H1 (cell line): ENCODE measurements around the gene TNFRSF8. TPM values are rescaled to one million over a fixed set of nuclear protein-coding genes. Genes with fewer than 3 reads are reported as not detected.

ENCODE experiments used
- CTCF ChIA-PET: fragments of 300-600 bp; sonication (Branson Sonifier 250); formaldehyde crosslinking; loops from one replicate; lab custom pipeline; 2021; ENCODE audit not compliant: partially characterized antibody; lab: Charles Lee
- POLR2A ChIA-PET: fragments of 300-600 bp; sonication (Branson Sonifier 250); formaldehyde crosslinking; loops from one replicate; lab custom pipeline; 2021; ENCODE audit warnings: inconsistent platforms; ENCODE audit not compliant: partially characterized antibody; lab: Charles Lee
- DNase-seq, 2 experiments: peaks; one replicate each; pipeline versions ENCODE4 v3.0.0 to v3.0.0-alpha.2; 2010 to 2022; ENCODE audit warnings: low spot score in 2 of 2, low read depth in 1 of 2, mixed read lengths in 1 of 2
- FAIRE-seq: peaks from 2 replicates; lab custom pipeline; 2011; peaks lifted over from hg19 to GRCh38; lab: Jason Lieb, UNC
- H2AFZ ChIP-seq: 2 replicates; pipeline ENCODE4 v1.8.1; 2012; ENCODE audit warnings: low read length, inconsistent platforms
- H2AK5ac ChIP-seq: 2 replicates; pipeline ENCODE4 v1.6.1; 2013; ENCODE audit warnings: low read depth, low read length
- H2BK120ac ChIP-seq: replicated peaks from 2 replicates; pipeline ENCODE3; 2013; ENCODE audit warnings: low read depth, low read length, inconsistent platforms
- H2BK12ac ChIP-seq: 2 replicates; pipeline ENCODE4 v1.6.1; 2013; ENCODE audit warnings: low read depth, low read length
- H2BK15ac ChIP-seq: 2 replicates; pipeline ENCODE4 v1.6.1; 2013; ENCODE audit warnings: low read length
- H2BK20ac ChIP-seq: 2 replicates; pipeline ENCODE4 v1.6.1; 2013; ENCODE audit warnings: low read length
- H2BK5ac ChIP-seq: 2 replicates; pipeline ENCODE4 v1.6.1; 2013; ENCODE audit warnings: low read depth, low read length
- H3K14ac ChIP-seq: 2 replicates; pipeline ENCODE4 v1.6.1; 2013; ENCODE audit warnings: inconsistent platforms; ENCODE audit not compliant: insufficient read length
- H3K18ac ChIP-seq: 2 replicates; pipeline ENCODE4 v1.6.1; 2013; ENCODE audit warnings: low read length; ENCODE audit errors: extremely low read depth
- H3K23ac ChIP-seq: 2 replicates; pipeline ENCODE4 v1.6.1; 2013; ENCODE audit warnings: inconsistent platforms; ENCODE audit not compliant: insufficient read length
- H3K23me2 ChIP-seq: 2 replicates; pipeline ENCODE4 v1.6.1; 2013; ENCODE audit warnings: low read depth, low read length
- H3K27ac ChIP-seq: 2 replicates; pipeline ENCODE4 v1.6.1; 2011; ENCODE audit warnings: low read depth, low read length, inconsistent platforms
- H3K27me3 ChIP-seq, 4 experiments: replicated peaks in 1 of 4; 1 replicate in 1 of 4; 2 replicates in 3 of 4; pipeline versions ENCODE4 v1.6.1 to v1.8.1; 2011 to 2013; ENCODE audit warnings: low read length in 3 of 4, mild to moderate bottlenecking in 3 of 4, inconsistent platforms in 2 of 4, mixed read lengths in 2 of 4, moderate library complexity in 1 of 4; ENCODE audit not compliant: control insufficient read depth in 3 of 4, insufficient read depth in 3 of 4; ENCODE audit errors: extremely low read depth in 1 of 4
- H3K36me3 ChIP-seq, 4 experiments: 2 replicates each; pipeline versions ENCODE4 v1.6.1 to v1.8.1; 2011 to 2013; ENCODE audit warnings: mild to moderate bottlenecking in 4 of 4, low read length in 3 of 4, moderate library complexity in 2 of 4, control low read depth in 1 of 4, inconsistent platforms in 1 of 4; ENCODE audit not compliant: insufficient read depth in 4 of 4, control insufficient read depth in 2 of 4
- H3K4ac ChIP-seq: replicated peaks from 2 replicates; pipeline ENCODE3; 2013; ENCODE audit warnings: low read length, low read depth, mixed read lengths, inconsistent platforms; ENCODE audit not compliant: insufficient read length
- H3K4me1 ChIP-seq, 4 experiments: replicated peaks in 1 of 4; 1 replicate in 1 of 4; 2 replicates in 3 of 4; pipeline versions ENCODE4 v1.6.1 to v1.8.1; 2011 to 2013; ENCODE audit warnings: low read length in 3 of 4, inconsistent platforms in 2 of 4, mixed read lengths in 1 of 4; ENCODE audit not compliant: insufficient read depth in 4 of 4, control insufficient read depth in 3 of 4
- H3K4me2 ChIP-seq, 2 experiments: 2 replicates each; pipeline versions ENCODE4 v1.6.1 to v1.8.1; 2011 to 2013; ENCODE audit warnings: low read depth in 2 of 2, low read length in 2 of 2, control low read depth in 1 of 2, inconsistent platforms in 1 of 2, mild to moderate bottlenecking in 1 of 2; ENCODE audit not compliant: insufficient read depth in 1 of 2
- H3K4me3 ChIP-seq, 4 experiments: fragments of 200-600, 300-600 bp in 1 of 4; sonication (generic), shearing (Covaris generic), sonication (Bioruptor Twin) in 1 of 4; 2 replicates each; pipeline versions ENCODE4 v1.5.1 to v1.8.1; 2011 to 2016; ENCODE audit warnings: low read length in 4 of 4, low read depth in 3 of 4, control low read depth in 2 of 4, inconsistent platforms in 2 of 4, mild to moderate bottlenecking in 2 of 4, mixed read lengths in 1 of 4, moderate library complexity in 1 of 4; ENCODE audit not compliant: insufficient read depth in 2 of 4; ENCODE audit errors: extremely low read depth in 1 of 4
- H3K56ac ChIP-seq: replicated peaks from 2 replicates; pipeline ENCODE3; 2013; ENCODE audit warnings: low read depth, mild to moderate bottlenecking, mixed read lengths, low read length, inconsistent platforms; ENCODE audit not compliant: insufficient read length
- H3K79me1 ChIP-seq: 2 replicates; pipeline ENCODE4 v1.6.1; 2013; ENCODE audit warnings: low read depth, low read length, control low read depth
- H3K79me2 ChIP-seq, 2 experiments: 2 replicates each; pipeline versions ENCODE4 v1.6.1 to v1.8.1; 2012 to 2013; ENCODE audit warnings: low read length in 2 of 2, mild to moderate bottlenecking in 2 of 2, inconsistent platforms in 1 of 2; ENCODE audit not compliant: insufficient read depth in 2 of 2, control insufficient read depth in 1 of 2
- H3K9ac ChIP-seq, 4 experiments: replicated peaks in 1 of 4; 1 replicate in 1 of 4; 2 replicates in 3 of 4; pipeline versions ENCODE4 v1.6.1 to v1.8.1; 2011 to 2013; ENCODE audit warnings: low read depth in 3 of 4, low read length in 3 of 4, control low read depth in 2 of 4, mild to moderate bottlenecking in 2 of 4, moderate library complexity in 2 of 4, inconsistent platforms in 1 of 4; ENCODE audit errors: extremely low read depth in 1 of 4
- H3K9me3 ChIP-seq, 2 experiments: 2 replicates each; pipeline versions ENCODE4 v1.6.1 to v1.8.1; 2012 to 2013; ENCODE audit warnings: mild to moderate bottlenecking in 2 of 2, moderate library complexity in 2 of 2, control low read depth in 1 of 2, inconsistent platforms in 1 of 2, low read depth in 1 of 2, low read length in 1 of 2, mixed read lengths in 1 of 2; ENCODE audit not compliant: insufficient read depth in 2 of 2
- H4K20me1 ChIP-seq, 2 experiments: replicated peaks in 1 of 2; 2 replicates each; pipeline versions ENCODE3 to v1.8.1; 2011 to 2013; ENCODE audit warnings: inconsistent platforms in 2 of 2, low read length in 2 of 2, mild to moderate bottlenecking in 1 of 2; ENCODE audit not compliant: insufficient read depth in 2 of 2, control insufficient read depth in 1 of 2
- H4K5ac ChIP-seq: 2 replicates; pipeline ENCODE4 v1.6.1; 2013; ENCODE audit warnings: low read length, low read depth, mixed read lengths, inconsistent platforms; ENCODE audit not compliant: insufficient read length
- H4K8ac ChIP-seq: 2 replicates; pipeline ENCODE4 v1.8.0; 2013; ENCODE audit warnings: mild to moderate bottlenecking, moderate library complexity, low read length, inconsistent platforms; ENCODE audit not compliant: insufficient read depth; ENCODE audit errors: extremely low read depth
- H4K91ac ChIP-seq: replicated peaks from 2 replicates; pipeline ENCODE3; 2013; ENCODE audit warnings: low read length, mixed read lengths, inconsistent platforms; ENCODE audit not compliant: insufficient read length
- ATF2 ChIP-seq: IDR thresholded peaks from 2 replicates; pipeline ENCODE4 v1.6.1; 2012; ENCODE audit warnings: low read length, inconsistent platforms
- BACH1 ChIP-seq: IDR thresholded peaks from 2 replicates; pipeline ENCODE4 v1.6.1; 2012; ENCODE audit warnings: low read length, improper control_type of control experiment
- CEBPB ChIP-seq: IDR thresholded peaks from 2 replicates; pipeline ENCODE4 v1.6.1; 2012; ENCODE audit warnings: low read depth, low read length
- CHD2 ChIP-seq: IDR thresholded peaks from 2 replicates; pipeline ENCODE4 v1.6.1; 2012; ENCODE audit warnings: low read length, improper control_type of control experiment
- CREB1 ChIP-seq: IDR thresholded peaks from 2 replicates; pipeline ENCODE4 v1.6.1; 2012; ENCODE audit warnings: inconsistent platforms
- EZH2 ChIP-seq: fragments of 200-600 bp; sonication (generic); IDR thresholded peaks from 2 replicates; pipeline ENCODE4 v1.7.1; 2012; ENCODE audit warnings: low read depth, mild to moderate bottlenecking, moderate library complexity, low read length, inconsistent platforms; ENCODE audit not compliant: severe bottlenecking
- FOSL1 ChIP-seq: IDR thresholded peaks from 2 replicates; pipeline ENCODE4 v1.6.1; 2011; ENCODE audit warnings: mild to moderate bottlenecking, low read depth, low read length, moderate library complexity; ENCODE audit not compliant: insufficient read depth
- RXRA ChIP-seq: IDR thresholded peaks from 2 replicates; pipeline ENCODE4 v1.6.1; 2011; ENCODE audit warnings: low read depth, mild to moderate bottlenecking, low read length, moderate library complexity; ENCODE audit not compliant: insufficient read depth
- SIRT6 ChIP-seq: IDR thresholded peaks from one replicate; pipeline ENCODE4 v1.7.1; 2012; ENCODE audit warnings: low read length, inconsistent platforms
- SP1 ChIP-seq: IDR thresholded peaks from 2 replicates; pipeline ENCODE4 v1.6.1; 2011; ENCODE audit warnings: low read depth, low read length
- SP4 ChIP-seq: IDR thresholded peaks from 2 replicates; pipeline ENCODE4 v1.6.1; 2012; ENCODE audit warnings: low read length, inconsistent platforms
- SUZ12 ChIP-seq: fragments of 200-600 bp; sonication (generic); IDR thresholded peaks from 2 replicates; pipeline ENCODE4 v1.6.1; 2012; ENCODE audit warnings: mild to moderate bottlenecking, inconsistent platforms, low read length, moderate library complexity, mixed read lengths
- TAF7 ChIP-seq: optimal IDR thresholded peaks from 2 replicates; pipeline ENCODE3; 2011; ENCODE audit warnings: low read depth, mild to moderate bottlenecking, inconsistent platforms, low read length, moderate library complexity, borderline replicate concordance
- TEAD4 ChIP-seq: IDR thresholded peaks from 2 replicates; pipeline ENCODE4 v1.6.1; 2012; ENCODE audit warnings: low read depth, low read length, inconsistent platforms, mixed read lengths
- YY1 ChIP-seq: IDR thresholded peaks from 2 replicates; pipeline ENCODE4 v1.6.1; 2011; ENCODE audit warnings: low read depth, mild to moderate bottlenecking, low read length
- polyA plus RNA-seq, 7 experiments: library from polyadenylated mRNA; depleted of rRNA in 3 of 7; stranded (reverse) in 5 of 7; unstranded in 2 of 7; fragments of >200 nt in 5 of 7; fragments of 200-250 nt in 2 of 7; gene quantifications; 1 replicate in 5 of 7; 2 replicates in 1 of 7; 4 replicates in 1 of 7; pipeline versions ENCODE4 v1.2.1 to v1.2.3, GENCODE V29; 2011 to 2013; ENCODE audit warnings: missing spikeins in 2 of 7, mixed read lengths in 2 of 7
- total RNA-seq: library from RNA; stranded (reverse); fragmentation: NEBNext Ultra II Directional; extraction: Animal tissue kit (Norgen Biotek cat#: 25700); gene quantifications from 2 replicates; pipeline ENCODE4 v1.2.1, GENCODE V29; 2021

Gene TNFRSF8
- total and polyA plus RNA-seq, 2 of the 8 experiments (the other 6 are each of a cell fraction or from before 2014, with no cell fraction given) = 23.2 to 32.7 TPM

GRCh38 chr1:12097321-12097720 lies 34.2 kb downstream of the TNFRSF8 start:
- Histone ChIP-seq H2BK5ac (no peak overlapping the region), H4K5ac (no peak overlapping the region), H3K14ac (no peak overlapping the region), H3K36me3 (peaks cover 0 to 4% (median 1%) of the 10 kb centered on the region in 4 experiments; a peak in 1 of 8 replicates), H3K9me3 (no peaks in the 10 kb centered on the region), H4K20me1 (peaks cover 0 to 3% of the 10 kb centered on the region in 2 experiments), H2BK20ac (no peak overlapping the region), H2BK120ac (no peak overlapping the region), H3K27ac (no peak overlapping the region; the same call in 1 of the 2 replicates), H2BK12ac (no peak overlapping the region), H3K9ac (no peak overlapping the region), H3K56ac (no peak overlapping the region), H2AK5ac (no peak overlapping the region), H3K79me1 (no peaks in the 10 kb centered on the region), H4K8ac (no peak overlapping the region), H3K4me3 (no peak overlapping the region), H3K79me2 (no peaks in the 10 kb centered on the region; a peak in 1 of 4 replicates)
- POLR2A ChIA-PET = no interaction called here
- TF ChIP-seq SIRT6 (no peak), EZH2 (no peak), TAF7 (no peak), ATF2 (no peak), TEAD4 (no peak), SP1 (no peak), CHD2 (no peak), CREB1 (no peak), CEBPB (no peak), YY1 (no peak), BACH1 (no peak), SP4 (no peak), FOSL1 (no peak), SUZ12 (no peak), RXRA (no peak)
- TF ChIP-seq, all 59 proteins: peak for 0
- no peak overlapping the region for H3K4ac ChIP-seq
- H3K27me3 ChIP-seq = no peaks in the 10 kb centered on the region
- no peak overlapping the region for H3K4me2 ChIP-seq
- H2AFZ ChIP-seq = no peak overlapping the region
- H3K23me2 ChIP-seq = no peaks in the 10 kb centered on the region
- no peak overlapping the region for H3K23ac ChIP-seq
- H3K18ac ChIP-seq = no peak overlapping the region
- no peak overlapping the region for H4K91ac ChIP-seq
- FAIRE-seq (no peak), DNase-seq (no peak)
- H2BK15ac ChIP-seq = no peak overlapping the region
- H3K4me1 ChIP-seq = no peaks in the 10 kb centered on the region
- CTCF ChIA-PET = interaction anchor here (2.0 kb wide), 1 partner anchor 10 kb away, joined by 4 read pairs; no protein-coding TSS in a partner anchor
